GM12878 (cell line): ENCODE results near the gene GRIK3. TPM values are rescaled to one million over a fixed set of nuclear protein-coding genes. Genes with fewer than 3 reads are reported as not detected.

Experiments
- ATAC-seq: fragments of 200-7000 bp; cut with Tn5 transposase; 3 replicates; pipeline ENCODE4 v1.9.1; 2020; ENCODE audit warnings: mild to moderate bottlenecking, moderate library complexity
- BruUV-seq: library from RNA; stranded (reverse); fragments of 400-500 nt; replicated peaks from 2 replicates; lab custom pipeline; 2021; lab: Mats Ljungman, UMichigan
- CTCF ChIA-PET: fragments of 300-600 bp; sonication (Branson Sonifier 250); formaldehyde crosslinking; extraction: SDS; loops from one replicate; lab custom pipeline; 2021; ENCODE audit warnings: inconsistent platforms; lab: Yijun Ruan, JAX
- POLR2A ChIA-PET: fragments of 350-600 bp; formaldehyde crosslinking; extraction: SDS; loops from one replicate; lab custom pipeline; 2021; ENCODE audit warnings: inconsistent platforms; lab: Charles Lee
- RAD21 ChIA-PET: fragments of 300-600 bp; sonication (Branson Sonifier 250); formaldehyde crosslinking; loops from one replicate; lab custom pipeline; 2023; ENCODE audit warnings: antibody characterized with exemption; ENCODE audit not compliant: unreplicated experiment; lab: Charles Lee
- SMC1A ChIA-PET: fragments of 300-600 bp; sonication (Branson Sonifier 250); formaldehyde crosslinking; loops from one replicate; lab custom pipeline; 2023; ENCODE audit not compliant: unreplicated experiment, uncharacterized antibody; lab: Charles Lee
- DNase-seq: peaks from one replicate; pipeline ENCODE4 v3.0.0-alpha.2; 2011; ENCODE audit warnings: low read depth, low spot score
- FAIRE-seq: peaks from 3 replicates; lab custom pipeline; 2011; peaks lifted over from hg19 to GRCh38; lab: Jason Lieb, UNC
- H2AFZ ChIP-seq: 2 replicates; pipeline ENCODE4 v1.6.0; 2011; ENCODE audit warnings: low read depth, low read length, control low read depth; ENCODE audit not compliant: control insufficient read depth
- H3K27ac ChIP-seq: 2 replicates; pipeline ENCODE4 v1.5.1; 2011; ENCODE audit warnings: control low read depth; ENCODE audit not compliant: control insufficient read depth, insufficient read depth
- H3K27me3 ChIP-seq, 2 experiments: replicated peaks in 1 of 2; 2 replicates each; pipeline versions ENCODE4 v1.6.0 to v1.6.1; 2011; ENCODE audit warnings: low read length in 1 of 2; ENCODE audit not compliant: control insufficient read depth in 2 of 2, insufficient read depth in 2 of 2
- H3K36me3 ChIP-seq, 2 experiments: 2 replicates each; pipeline ENCODE4 v1.5.1; 2011; ENCODE audit warnings: low read length in 1 of 2; ENCODE audit not compliant: control insufficient read depth in 2 of 2, insufficient read depth in 2 of 2
- H3K4me1 ChIP-seq: 2 replicates; pipeline ENCODE4 v1.6.1; 2011; ENCODE audit warnings: mild to moderate bottlenecking, low read length, moderate library complexity, mixed read lengths; ENCODE audit not compliant: control insufficient read depth, insufficient read depth
- H3K4me2 ChIP-seq: 2 replicates; pipeline ENCODE4 v1.6.0; 2011; ENCODE audit warnings: control low read depth; ENCODE audit not compliant: control insufficient read depth, insufficient read depth
- H3K4me3 ChIP-seq: fragments of 200-600 bp; sonication (generic); 2 replicates; pipeline ENCODE4 v1.5.1; 2016
- H3K79me2 ChIP-seq: 2 replicates; pipeline ENCODE4 v1.6.0; 2011; ENCODE audit warnings: low read length; ENCODE audit not compliant: control insufficient read depth, insufficient read depth
- H3K9ac ChIP-seq: 2 replicates; pipeline ENCODE4 v1.8.0; 2011; ENCODE audit warnings: low read length, control low read depth, mixed read lengths; ENCODE audit not compliant: control insufficient read depth, insufficient read depth
- H3K9me3 ChIP-seq: replicated peaks from 3 replicates; pipeline ENCODE4 v1.5.1; 2011; ENCODE audit warnings: mild to moderate bottlenecking, low read length; ENCODE audit not compliant: control insufficient read depth, insufficient read depth
- H4K20me1 ChIP-seq: 2 replicates; pipeline ENCODE4 v1.6.0; 2011; ENCODE audit not compliant: control insufficient read depth, insufficient read depth
- BHLHE40 ChIP-seq, 2 experiments: fragments of 450-650 bp in 1 of 2; IDR thresholded peaks; 2 replicates each; pipeline ENCODE4 v1.6.1; 2011 to 2017; ENCODE audit warnings: low read depth in 2 of 2, borderline replicate concordance in 1 of 2, improper control_type of control experiment in 1 of 2, low read length in 1 of 2, mild to moderate bottlenecking in 1 of 2
- CHD2 ChIP-seq: IDR thresholded peaks from 2 replicates; pipeline ENCODE4 v1.6.1; 2011; ENCODE audit warnings: low read depth, low read length, improper control_type of control experiment, borderline replicate concordance
- ESRRA ChIP-seq: IDR thresholded peaks from 2 replicates; pipeline ENCODE4 v1.6.1; 2012; ENCODE audit warnings: mild to moderate bottlenecking, low read length, improper control_type of control experiment
- GABPA ChIP-seq: IDR thresholded peaks from 2 replicates; pipeline ENCODE4 v1.6.1; 2014; ENCODE audit warnings: antibody characterized with exemption, low read depth, mild to moderate bottlenecking, inconsistent platforms
- IRF5 ChIP-seq: fragments of 450-650 bp; IDR thresholded peaks from 2 replicates; pipeline ENCODE4 v1.6.1; 2017; ENCODE audit warnings: borderline replicate concordance
- MAX ChIP-seq: IDR thresholded peaks from 2 replicates; pipeline ENCODE4 v1.6.1; 2012; ENCODE audit warnings: low read depth, low read length, improper control_type of control experiment
- NFYB ChIP-seq: IDR thresholded peaks from 2 replicates; pipeline ENCODE4 v1.6.1; 2011; ENCODE audit warnings: low read depth, mild to moderate bottlenecking, low read length, improper control_type of control experiment, moderate library complexity; ENCODE audit not compliant: insufficient read depth
- NRF1 ChIP-seq: conservative IDR thresholded peaks from 2 replicates; pipeline ENCODE4 v1.6.1; 2011; ENCODE audit warnings: mild to moderate bottlenecking, low read depth, low read length, improper control_type of control experiment
- POLR2AphosphoS5 ChIP-seq: IDR thresholded peaks from 2 replicates; pipeline ENCODE4 v1.6.1; 2011; ENCODE audit warnings: mild to moderate bottlenecking, low read length, inconsistent platforms
- PRDM15 ChIP-seq: fragments of 450-650 bp; formaldehyde crosslinking; IDR thresholded peaks from 2 replicates; pipeline ENCODE4 v1.4.0; 2020; ENCODE audit warnings: mild to moderate bottlenecking, moderate library complexity
- SREBF2 ChIP-seq: IDR thresholded peaks from 2 replicates; pipeline ENCODE4 v1.6.1; 2012; ENCODE audit warnings: mild to moderate bottlenecking, low read length
- SRF ChIP-seq, 2 experiments: IDR thresholded peaks; 2 replicates each; pipeline ENCODE4 v1.6.1; 2011; ENCODE audit warnings: low read depth in 2 of 2, low read length in 2 of 2, mild to moderate bottlenecking in 1 of 2, moderate library complexity in 1 of 2
- STAT3 ChIP-seq: IDR thresholded peaks from 2 replicates; pipeline ENCODE4 v1.6.1; 2011; ENCODE audit warnings: low read depth, low read length, improper control_type of control experiment
- ZBED1 ChIP-seq: IDR thresholded peaks from 2 replicates; pipeline ENCODE4 v1.6.1; 2016; ENCODE audit warnings: borderline replicate concordance
- ZNF217 ChIP-seq: fragments of 450-650 bp; IDR thresholded peaks from 2 replicates; pipeline ENCODE4 v1.6.1; 2017; ENCODE audit warnings: antibody characterized with exemption, mild to moderate bottlenecking
- WGBS: methylation state at CpG from one replicate; pipeline ENCODE4 v1.1.6; 2016; ENCODE audit warnings: low lambda C conversion rate; ENCODE audit not compliant: insufficient replicate concordance, insufficient coverage; ENCODE audit errors: missing lambda C conversion rate; 5-methylcytosine and 5-hydroxymethylcytosine counted together
- in situ Hi-C: fragments of 300-500 bp; cut with MboI; formaldehyde crosslinking; loops from 9 replicates; pipeline ENCODE4 v1.14.3; 2018; ENCODE audit warnings: mixed read lengths
- intact Hi-C: fragments of 100-400 bp; cut with micrococcal nuclease; formaldehyde crosslinking; loops from one replicate; pipeline ENCODE4 v1.14.2; 2022; ENCODE audit not compliant: unreplicated experiment
- polyA plus RNA-seq, 11 experiments: library from polyadenylated mRNA; depleted of rRNA in 4 of 11; unstranded in 6 of 11; stranded (reverse) in 5 of 11; fragments of >200 nt; fragmentation: Nextera tagmentation in 4 of 11; fragmentation: Illumina TruSeq in 1 of 11; extraction: Ambion mirVana in 4 of 11; extraction: Trizol in 1 of 11; gene quantifications; 1 replicate in 1 of 11; 2 replicates in 10 of 11; pipeline versions ENCODE4 v1.2.1 to v1.2.3, GENCODE V29; 2011 to 2016; ENCODE audit warnings: inconsistent platforms in 2 of 11, missing spikeins in 2 of 11, low read depth in 1 of 11
- total RNA-seq, 4 experiments: library from RNA; depleted of rRNA in 3 of 4; stranded (reverse); fragments of >200 nt in 3 of 4; fragmentation: Illumina TruSeq in 1 of 4; extraction: Trizol in 1 of 4; gene quantifications; 2 replicates each; pipeline versions ENCODE4 v1.2.1 to v1.2.3, GENCODE V29; 2013 to 2021
- TF ChIP-seq, protein P1 (sequence below): fragments of 450-650 bp; formaldehyde crosslinking; IDR thresholded peaks from 2 replicates; pipeline ENCODE4 v1.4.0; 2022; ENCODE audit warnings: mild to moderate bottlenecking, moderate library complexity

GRIK3 gene
- total and polyA plus RNA-seq, 10 of the 15 experiments (the other 5 are each of a cell fraction or from before 2014, with no cell fraction given): not detected

DNA sequence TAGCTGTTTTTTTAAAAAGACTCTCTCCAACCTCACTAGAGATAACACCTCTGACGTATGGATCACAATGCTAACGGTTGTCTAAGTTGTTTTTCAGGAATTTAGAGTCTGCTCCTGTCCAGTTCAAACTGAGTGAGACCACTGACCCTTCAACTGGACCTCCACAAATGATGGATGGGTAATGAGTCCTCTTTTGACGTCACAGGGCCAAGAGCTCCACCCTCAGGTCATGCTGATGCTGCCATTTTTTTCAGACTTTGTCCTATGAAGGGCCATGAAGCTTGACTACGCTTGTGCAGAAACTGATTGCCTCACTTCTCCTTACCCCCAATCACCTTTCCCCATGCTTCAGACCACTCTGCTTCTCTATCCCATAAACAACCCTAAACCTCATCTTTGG, 16.6 kb downstream of the GRIK3 start:
- SMC1A ChIA-PET: no interaction called here
- no peak for TF ChIP-seq NFYB
- TF ChIP-seq BHLHE40 (IDR thresholded peaks at IDR 0.05; ENCODE audit: borderline replicate concordance in 1 of 2, low read depth in 2 of 2, low read length in 1 of 2): no peak
- TF ChIP-seq IRF5: no peak
- no peak for TF ChIP-seq SREBF2
- TF ChIP-seq PRDM15 (CRISPR knock-in tag): no peak
- TF ChIP-seq CHD2: no peak
- TF ChIP-seq MAX: no peak
- TF ChIP-seq ZBED1: no peak
- TF ChIP-seq ESRRA: no peak
- no peak for TF ChIP-seq POLR2AphosphoS5
- TF ChIP-seq SRF (IDR thresholded peaks at IDR 0.05; ENCODE audit: low read depth in 2 of 2, low read length in 2 of 2): no peak
- TF ChIP-seq ZNF217: no peak
- TF ChIP-seq NRF1: no peak
- no peak for TF ChIP-seq STAT3
- TF ChIP-seq GABPA: no peak
- TF ChIP-seq, protein P1, sequence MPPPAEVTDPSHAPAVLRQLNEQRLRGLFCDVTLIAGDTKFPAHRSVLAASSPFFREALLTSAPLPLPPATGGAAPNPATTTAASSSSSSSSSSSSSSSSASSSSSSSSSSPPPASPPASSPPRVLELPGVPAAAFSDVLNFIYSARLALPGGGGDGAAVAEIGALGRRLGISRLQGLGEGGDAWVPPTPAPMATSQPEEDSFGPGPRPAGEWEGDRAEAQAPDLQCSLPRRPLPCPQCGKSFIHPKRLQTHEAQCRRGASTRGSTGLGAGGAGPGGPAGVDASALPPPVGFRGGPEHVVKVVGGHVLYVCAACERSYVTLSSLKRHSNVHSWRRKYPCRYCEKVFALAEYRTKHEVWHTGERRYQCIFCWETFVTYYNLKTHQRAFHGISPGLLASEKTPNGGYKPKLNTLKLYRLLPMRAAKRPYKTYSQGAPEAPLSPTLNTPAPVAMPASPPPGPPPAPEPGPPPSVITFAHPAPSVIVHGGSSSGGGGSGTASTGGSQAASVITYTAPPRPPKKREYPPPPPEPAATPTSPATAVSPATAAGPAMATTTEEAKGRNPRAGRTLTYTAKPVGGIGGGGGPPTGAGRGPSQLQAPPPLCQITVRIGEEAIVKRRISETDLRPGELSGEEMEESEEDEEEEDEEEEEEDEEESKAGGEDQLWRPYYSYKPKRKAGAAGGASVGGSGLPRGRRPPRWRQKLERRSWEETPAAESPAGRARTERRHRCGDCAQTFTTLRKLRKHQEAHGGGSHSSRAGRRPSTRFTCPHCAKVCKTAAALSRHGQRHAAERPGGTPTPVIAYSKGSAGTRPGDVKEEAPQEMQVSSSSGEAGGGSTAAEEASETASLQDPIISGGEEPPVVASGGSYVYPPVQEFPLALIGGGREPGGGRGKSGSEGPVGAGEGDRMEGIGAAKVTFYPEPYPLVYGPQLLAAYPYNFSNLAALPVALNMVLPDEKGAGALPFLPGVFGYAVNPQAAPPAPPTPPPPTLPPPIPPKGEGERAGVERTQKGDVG: no peak
- BruUV-seq: no TSS peak
- Histone ChIP-seq H3K79me2 (no peaks in the 10 kb centered on the region), H3K27me3 (no peaks in the 10 kb centered on the region), H3K27ac (no peak overlapping the region), H4K20me1 (no peaks in the 10 kb centered on the region; the same call in 1 of the 2 replicates), H2AFZ (no peak overlapping the region), H3K36me3 (no peaks in the 10 kb centered on the region), H3K4me1 (no peaks in the 10 kb centered on the region), H3K4me2 (no peak overlapping the region), H3K9me3 (no peaks in the 10 kb centered on the region), H3K9ac (no peak overlapping the region), H3K4me3 (no peak overlapping the region)
- in situ Hi-C loops: no loop called here
- FAIRE-seq (no peak), DNase-seq (no peak), ATAC-seq (no peak)
- RAD21 ChIA-PET: interaction anchor here (0.7 kb wide), 1 partner anchor 19 kb away, joined by 3 read pairs; no protein-coding TSS in a partner anchor
- intact Hi-C loops: no loop called here
- WGBS: 9% methylated on average over 4 of the region's 4 CpGs
- POLR2A ChIA-PET: interaction anchor here (0.5 to 0.7 kb wide), 2 partner anchors 15 to 1076 kb away, joined by 3 to 4 read pairs; no protein-coding TSS in a partner anchor
- CTCF ChIA-PET: interaction anchor here (0.5 to 1.6 kb wide), 3 partner anchors 18 to 306 kb away, joined by 3 to 4 read pairs (median 3); no protein-coding TSS in a partner anchor
